PC-9 (cell line): ENCODE results near the gene SECTM1.

Experiments
- CTCF ChIP-seq: fragments of 200-600 bp; sonication (generic); conservative IDR thresholded peaks from 2 replicates; pipeline ENCODE4 v1.6.1; 2017; ENCODE audit warnings: mixed run types, antibody characterized with exemption, mild to moderate bottlenecking, moderate library complexity
- EZH2 ChIP-seq: fragments of 200-600 bp; sonication (generic); IDR thresholded peaks from 2 replicates; pipeline ENCODE4 v1.8.0; 2017; ENCODE audit warnings: antibody characterized with exemption, low read depth

GRCh38 chr17:82294064-82294773 lies 39.3 kb downstream of the SECTM1 start:
- no peak for TF ChIP-seq CTCF
- no peak for TF ChIP-seq EZH2
